Myocyte (in vitro differentiated cells): ENCODE results near the gene RXFP2. TPM values are rescaled to one million over a fixed set of nuclear protein-coding genes. Genes with fewer than 3 reads are reported as not detected.
A peak's percentile ranks its signal among the peaks of the same experiment; 100 is the strongest.

Source experiments
- DNase-seq: peaks from one replicate; pipeline ENCODE4 v3.0.0-alpha.2; 2012; ENCODE audit warnings: low read depth
- total RNA-seq: library from RNA; depleted of rRNA; stranded (reverse); fragments of >200 nt; gene quantifications from 2 replicates; pipeline ENCODE4 v1.2.3, GENCODE V29; 2014

Gene RXFP2
- total RNA-seq, 1 donor from 2014 or later = not detected

DNA sequence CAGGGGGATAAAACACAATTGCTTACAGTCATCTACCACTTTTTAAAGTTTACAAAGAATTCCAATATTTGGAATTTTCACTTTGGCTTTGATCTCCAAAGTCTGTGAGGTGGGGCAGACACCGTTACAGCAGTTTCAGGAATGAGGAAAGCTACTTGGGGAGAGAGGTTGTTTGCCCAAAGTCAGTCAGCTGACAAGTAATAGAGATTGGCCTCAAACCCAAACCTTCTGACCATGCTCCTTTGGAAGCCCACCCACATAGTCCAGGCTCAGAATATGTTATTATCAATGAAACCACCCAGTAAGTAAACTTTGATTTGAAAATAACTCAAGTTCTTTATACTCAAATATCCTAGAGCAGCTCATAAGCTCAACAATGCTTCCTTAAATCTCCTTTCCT is 29.0 kb downstream of the RXFP2 start:
- DNase-seq = no peak

DNA sequence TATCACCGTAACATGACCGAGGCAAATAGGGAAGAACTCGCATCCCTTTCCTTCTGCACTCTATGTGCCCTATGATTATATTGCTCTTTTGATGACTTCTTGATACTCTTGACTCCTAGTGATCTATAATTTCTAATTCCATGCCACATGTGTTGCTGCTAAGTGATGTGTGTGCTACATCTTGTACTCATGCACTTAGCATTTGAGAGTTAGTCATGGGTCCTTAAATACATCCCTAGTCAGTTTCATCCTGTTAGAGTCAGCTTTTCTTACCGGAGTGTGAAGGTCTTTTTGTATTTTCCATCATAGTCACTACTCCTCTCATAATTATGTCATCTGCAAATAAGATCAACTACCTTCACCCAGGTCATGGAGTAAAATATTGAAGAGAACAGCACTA is 30.2 kb downstream of the RXFP2 start:
- DNase-seq = peak; percentile 33

DNA sequence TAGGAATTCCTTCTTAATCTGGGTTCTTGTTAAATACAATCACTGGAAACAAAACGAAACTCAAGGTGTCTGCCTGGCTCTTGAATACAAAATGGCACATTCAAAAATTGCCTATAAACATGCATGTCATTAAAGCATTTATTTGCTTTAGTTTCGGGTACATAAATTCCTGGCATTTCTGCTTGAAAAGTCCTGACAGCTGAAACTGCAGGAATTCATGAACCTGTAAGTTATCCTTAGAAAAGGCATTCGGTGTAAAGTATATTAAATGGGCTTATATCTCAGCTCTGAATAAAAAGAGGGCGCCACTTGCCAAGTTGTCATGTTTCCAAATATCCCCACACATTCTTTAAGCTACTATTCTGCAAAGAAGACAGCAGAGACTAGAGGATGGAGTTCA is 32.9 kb downstream of the RXFP2 start:
- DNase-seq = no peak

GRCh38 chr13:31773538-31773937 is 34.2 kb downstream of the RXFP2 start:
- no peak for DNase-seq

GRCh38 chr13:31774186-31774750 is 34.9 kb downstream of the RXFP2 start:
- no peak for DNase-seq

GRCh38 chr13:31775148-31775547 is 35.8 kb downstream of the RXFP2 start:
- DNase-seq = peak; percentile 44

DNA sequence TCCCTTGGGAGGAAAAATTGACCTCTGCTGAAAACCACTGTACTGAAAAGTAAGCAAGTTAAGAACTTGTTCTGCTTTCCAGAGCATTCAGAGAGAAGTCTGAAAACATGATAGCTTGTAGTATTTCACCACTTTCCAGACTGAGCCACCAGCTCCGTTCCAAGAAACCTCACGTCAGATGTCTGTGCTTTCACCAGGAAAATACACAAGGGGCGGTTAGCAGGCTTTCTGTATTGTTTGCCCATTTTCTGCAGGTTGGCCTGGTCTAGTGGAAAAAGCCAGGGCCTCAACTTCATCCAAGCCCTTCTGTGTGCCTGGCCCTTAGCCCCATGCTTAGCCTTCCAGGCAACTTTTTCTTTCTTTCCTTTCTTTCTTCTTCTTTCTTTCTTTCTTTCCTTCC is 36.4 kb downstream of the RXFP2 start:
- DNase-seq = no peak

DNA sequence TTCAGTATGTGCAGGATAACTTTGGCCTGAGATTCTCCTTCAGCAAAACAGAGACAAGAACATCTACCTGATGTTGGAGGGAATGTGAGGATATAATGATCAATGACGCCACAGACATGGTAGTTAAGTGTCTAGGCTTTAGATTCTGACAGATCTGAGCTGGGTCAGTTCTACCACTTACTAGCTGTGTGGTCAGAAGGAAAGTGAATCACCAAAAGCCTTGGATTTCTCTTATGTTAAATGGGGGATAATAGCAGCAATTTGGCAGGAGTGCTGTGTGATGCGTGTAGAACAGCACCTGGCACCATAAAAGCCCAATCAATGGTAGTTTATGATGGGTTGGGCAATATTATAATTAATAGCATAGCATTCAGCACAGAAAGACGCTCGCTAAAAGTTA is 41.7 kb downstream of the RXFP2 start:
- DNase-seq = no peak

GRCh38 chr13:31786011-31786410 is 46.7 kb downstream of the RXFP2 start:
- DNase-seq = no peak

DNA sequence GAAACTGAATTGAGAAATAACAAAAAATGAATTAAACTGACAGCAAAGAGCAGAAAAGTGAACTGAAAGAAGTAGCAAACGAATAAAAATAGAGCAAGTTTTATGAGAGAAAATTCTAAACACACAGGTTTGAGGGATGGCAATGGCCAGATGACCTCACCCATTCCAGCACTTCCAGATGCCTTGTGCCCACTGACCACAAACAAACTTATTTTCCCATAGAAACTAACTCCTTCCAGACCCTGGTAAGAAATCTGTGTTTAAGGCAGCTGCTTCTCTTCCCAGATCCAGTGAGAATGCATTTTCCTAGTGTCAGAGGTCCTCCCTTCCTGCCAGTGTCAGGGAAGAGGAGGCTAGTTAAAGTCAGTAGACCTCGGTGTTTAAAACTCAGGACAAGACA is 51.7 kb downstream of the RXFP2 start:
- peak; percentile 70 for DNase-seq

GRCh38 chr13:31793246-31793645 is 53.9 kb downstream of the RXFP2 start:
- no peak for DNase-seq

DNA sequence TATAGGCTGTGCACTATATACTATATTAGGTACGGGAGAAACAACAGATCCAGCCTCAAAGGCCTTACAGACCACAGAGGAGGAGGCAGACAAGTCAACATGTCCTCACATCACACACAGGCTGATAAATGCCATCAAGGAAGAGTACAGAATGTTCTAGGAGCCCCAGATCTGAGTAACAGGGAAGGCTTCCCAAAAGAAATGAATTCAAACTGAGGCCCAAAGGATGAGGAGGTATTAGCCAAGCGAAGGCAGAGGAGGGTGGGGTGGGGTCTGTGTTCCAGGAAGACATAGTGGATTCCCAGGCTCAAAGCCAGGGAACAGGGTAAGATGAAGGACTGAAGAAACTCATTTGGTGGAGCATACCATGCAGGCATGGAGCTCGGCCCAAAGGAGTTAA is 55.1 kb downstream of the RXFP2 start:
- no peak for DNase-seq

DNA sequence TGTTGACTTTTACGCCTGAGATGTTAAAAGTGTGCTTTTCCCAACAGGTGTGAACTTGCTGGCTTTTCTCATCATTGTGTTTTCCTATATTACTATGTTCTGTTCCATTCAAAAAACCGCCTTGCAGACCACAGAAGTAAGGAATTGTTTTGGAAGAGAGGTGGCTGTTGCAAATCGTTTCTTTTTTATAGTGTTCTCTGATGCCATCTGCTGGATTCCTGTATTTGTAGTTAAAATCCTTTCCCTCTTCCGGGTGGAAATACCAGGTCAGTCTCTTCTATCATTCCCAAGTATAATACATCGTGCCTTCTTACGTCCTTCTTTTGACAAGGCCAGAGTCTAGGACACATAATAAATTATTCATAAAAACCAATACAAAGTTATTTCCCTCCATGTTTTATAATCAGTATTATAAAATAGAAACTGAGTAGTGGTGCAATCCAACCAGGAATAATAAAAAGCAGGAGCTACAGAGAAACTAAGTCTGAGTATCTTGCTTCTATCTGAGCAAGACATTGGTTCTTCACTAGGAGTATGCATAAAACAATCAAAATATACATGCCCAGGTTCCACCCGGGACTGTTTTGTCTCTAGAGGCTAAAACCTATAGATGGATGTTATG is 57.9 kb downstream of the RXFP2 start:
- DNase-seq = peak; percentile 61

- no peak for DNase-seq
Observed at GRCh38 chr13:31798189-31798588, 58.9 kb downstream of the RXFP2 start.

- DNase-seq = no peak
Observed at GRCh38 chr13:31801088-31801487, 61.8 kb downstream of the RXFP2 start.

DNA sequence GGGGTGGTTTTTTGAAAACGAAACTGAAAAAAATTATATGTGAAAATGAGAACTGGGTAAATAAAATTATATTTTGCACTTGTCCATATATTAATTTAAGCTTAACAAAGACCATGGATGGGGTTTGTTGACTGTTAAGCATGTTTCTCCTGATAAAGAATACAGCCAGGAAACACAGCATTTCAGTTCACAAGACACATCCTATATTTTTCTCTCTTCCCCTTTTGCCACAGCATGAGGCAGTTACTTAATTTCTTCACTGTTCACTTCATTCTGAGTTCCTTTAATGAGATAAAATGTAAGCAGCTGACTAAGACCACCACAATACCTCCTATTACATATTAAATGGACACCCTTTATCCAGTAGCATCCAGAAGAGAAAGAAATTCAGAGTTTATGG is 64.0 kb downstream of the RXFP2 start:
- no peak for DNase-seq

GRCh38 chr13:31805841-31806240 is 66.5 kb downstream of the RXFP2 start:
- DNase-seq = no peak

DNA sequence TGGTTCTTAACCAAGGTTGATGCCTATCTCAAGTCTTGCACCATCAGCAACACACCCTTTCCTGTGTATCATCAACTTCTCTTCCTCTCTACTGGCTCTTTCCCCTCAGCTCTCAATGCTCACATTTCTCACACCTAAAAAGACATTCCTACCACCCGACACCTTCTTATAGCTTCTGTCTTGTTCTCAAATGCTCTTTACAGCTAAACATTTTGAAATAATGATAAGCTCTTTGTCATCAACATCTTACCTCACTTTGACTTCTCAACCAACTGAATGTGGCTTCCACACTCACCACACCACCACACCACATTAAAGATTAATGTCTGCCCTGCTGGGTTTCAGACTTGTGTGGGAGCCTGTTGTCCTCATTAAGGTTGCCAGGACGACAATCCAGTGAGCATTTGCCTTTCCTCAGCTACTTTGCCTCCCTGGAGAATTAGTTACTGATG is 67.8 kb downstream of the RXFP2 start:
- DNase-seq = peak; percentile 49

DNA sequence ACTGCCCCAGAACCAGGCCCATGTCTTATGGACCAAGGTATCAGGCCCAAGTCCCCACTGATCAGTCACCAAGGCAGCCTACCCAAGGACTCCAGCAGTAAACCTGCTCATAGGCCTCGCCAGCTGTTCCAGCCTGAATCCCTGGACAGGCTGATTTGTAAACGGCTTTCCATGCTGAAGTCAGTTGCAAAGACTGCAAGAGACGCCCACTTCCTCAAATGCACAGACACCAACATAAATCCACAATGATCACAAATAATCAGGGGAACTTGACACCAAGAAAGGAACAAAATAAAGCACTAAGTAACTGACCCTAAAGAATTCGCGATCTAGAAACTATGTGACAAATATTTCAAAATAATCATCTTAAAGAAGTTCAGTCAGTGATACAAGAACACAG is 75.2 kb downstream of the RXFP2 start:
- no peak for DNase-seq

DNA sequence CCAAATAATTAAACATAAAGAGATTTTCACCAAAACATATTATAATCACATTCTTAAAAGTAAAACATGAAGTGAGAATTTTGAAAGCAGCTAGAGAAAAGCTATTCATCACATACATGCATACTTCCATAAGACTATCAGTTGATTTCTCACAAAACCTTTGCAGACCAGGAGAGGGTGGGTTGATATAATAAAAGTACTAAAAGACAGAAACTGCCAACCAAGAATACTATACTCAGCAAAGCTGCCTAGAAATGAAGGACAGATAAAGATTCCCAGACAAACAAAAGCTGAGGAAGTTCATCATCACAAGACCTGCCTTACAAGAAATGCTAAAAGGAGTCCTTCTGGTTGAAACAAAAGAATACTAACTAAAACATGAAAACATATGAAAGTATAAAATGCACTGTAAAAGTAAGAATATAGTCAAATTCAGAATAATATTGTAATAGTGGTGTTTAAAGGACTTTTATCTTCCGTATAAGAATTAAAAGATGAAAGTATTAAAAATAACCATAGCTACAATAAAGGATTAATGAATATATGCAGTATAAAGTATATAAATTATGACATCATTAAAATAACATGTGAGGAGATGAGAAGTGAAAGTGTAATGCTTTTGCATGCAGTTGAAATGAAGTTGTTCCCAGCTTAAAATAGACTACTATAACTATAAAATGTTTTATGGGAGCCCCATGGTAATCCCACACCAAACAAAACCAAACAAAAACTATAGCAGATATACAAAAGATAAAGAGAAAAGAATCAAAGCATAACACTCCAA is 76.2 kb downstream of the RXFP2 start:
- DNase-seq = no peak

DNA sequence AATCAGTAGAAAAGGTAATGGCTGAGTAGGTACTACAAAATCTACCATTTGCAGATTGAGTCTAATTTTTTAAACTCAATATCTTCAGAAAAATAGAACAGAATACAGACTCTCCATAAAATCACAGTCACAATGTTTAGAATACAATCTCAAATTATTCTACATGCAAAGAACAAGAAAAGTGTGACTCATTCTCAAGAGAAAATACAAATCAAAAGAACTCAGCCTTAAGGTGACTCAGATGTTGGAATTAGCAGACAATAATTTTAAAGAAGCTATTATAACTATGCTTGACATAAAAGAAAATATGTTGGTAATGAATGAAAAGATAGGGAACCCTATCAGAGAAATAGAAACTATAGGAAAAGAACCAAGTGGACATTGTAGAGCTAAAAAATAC is 78.9 kb downstream of the RXFP2 start:
- no peak for DNase-seq

DNA sequence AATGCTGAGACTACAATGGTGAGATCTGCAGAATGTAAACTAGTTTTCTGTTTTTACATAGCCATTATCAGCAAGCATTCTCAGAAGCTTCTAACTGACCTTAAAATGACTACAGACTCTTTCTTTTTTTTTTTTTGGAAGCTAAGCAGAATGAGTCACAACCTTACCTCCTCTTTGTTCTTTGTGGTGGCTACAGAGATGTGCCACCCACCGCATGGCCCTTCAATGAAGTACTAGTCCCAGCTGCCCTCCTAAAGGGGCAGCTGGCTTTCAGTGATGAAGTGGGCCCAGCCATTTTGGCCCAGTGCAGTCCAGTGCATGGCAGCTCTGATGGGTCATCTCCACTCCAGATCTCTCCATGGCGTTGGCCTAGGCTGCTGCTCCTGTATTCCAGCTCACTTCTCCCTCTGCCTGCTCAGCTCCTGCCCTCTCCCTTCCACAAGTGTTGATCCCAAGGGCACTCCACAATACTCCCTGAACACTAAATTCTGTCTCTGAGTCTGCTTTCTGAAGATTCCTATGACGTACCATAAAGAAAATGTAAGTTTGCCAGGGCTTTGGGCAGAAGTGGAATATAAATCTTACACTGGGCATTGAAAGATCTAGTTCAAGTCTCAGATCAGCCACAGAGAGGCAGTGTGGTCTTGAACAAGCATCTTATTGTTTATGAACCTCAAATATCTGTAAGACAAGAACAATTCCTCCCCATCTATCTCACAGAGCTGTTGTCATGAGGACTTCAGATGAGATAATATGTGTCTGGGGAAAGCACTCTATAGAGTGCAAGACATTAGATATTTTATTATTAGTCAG is 85.6 kb downstream of the RXFP2 start:
- DNase-seq = peak; percentile 54
